Right atrium auricular region (tissue), 2 donors: ENCODE results near the gene ZNF324. TPM values are rescaled to one million over a fixed set of nuclear protein-coding genes. Genes with fewer than 3 reads are reported as not detected.
A peak's percentile ranks its signal among the peaks of the same experiment; 100 is the strongest.

Source experiments
- DNase-seq: peaks from one replicate; pipeline ENCODE4 v3.0.0-alpha.2; 2019; ENCODE audit warnings: low spot score
- H3K27ac ChIP-seq, 2 donors: fragments of 200-600 bp; sonication (generic); 1 replicate in 1 of 2; 2 replicates in 1 of 2; pipeline ENCODE4 v1.5.1; 2016 to 2019
- H3K27me3 ChIP-seq, 2 donors: fragments of 200-600 bp; sonication (generic); one replicate each; pipeline versions ENCODE4 v1.5.1 to v1.6.0; 2017 to 2019
- H3K36me3 ChIP-seq: fragments of 200-600 bp; sonication (generic); one replicate; pipeline ENCODE4 v1.5.1; 2016
- H3K4me1 ChIP-seq, 2 donors: fragments of 200-600 bp; sonication (generic); one replicate each; pipeline versions ENCODE4 v1.5.1 to v1.6.0; 2017 to 2019
- H3K4me3 ChIP-seq, 2 donors: fragments of 200-600 bp; sonication (generic); 1 replicate in 1 of 2; 2 replicates in 1 of 2; pipeline ENCODE4 v1.5.1; 2017 to 2019; ENCODE audit warnings: mild to moderate bottlenecking in 1 of 2, moderate library complexity in 1 of 2
- H3K9me3 ChIP-seq, 2 donors: fragments of 200-600 bp; sonication (generic); one replicate each; pipeline ENCODE4 v1.5.1; 2019
- total RNA-seq, 2 donors: library from RNA; depleted of rRNA; stranded (reverse); fragments of >200 nt; gene quantifications; one replicate each; pipeline ENCODE4 v1.1.0, GENCODE V29; 2016
- TF ChIP-seq, protein P1 (sequence below), 2 donors: fragments of 200-600 bp; sonication (generic); IDR thresholded peaks; one replicate each; pipeline ENCODE4 v1.5.1; 2019; ENCODE audit warnings: antibody characterized with exemption in 2 of 2

ZNF324 gene
- total RNA-seq, 2 donors from 2014 or later, result 5.9 to 9.9 TPM

DNA sequence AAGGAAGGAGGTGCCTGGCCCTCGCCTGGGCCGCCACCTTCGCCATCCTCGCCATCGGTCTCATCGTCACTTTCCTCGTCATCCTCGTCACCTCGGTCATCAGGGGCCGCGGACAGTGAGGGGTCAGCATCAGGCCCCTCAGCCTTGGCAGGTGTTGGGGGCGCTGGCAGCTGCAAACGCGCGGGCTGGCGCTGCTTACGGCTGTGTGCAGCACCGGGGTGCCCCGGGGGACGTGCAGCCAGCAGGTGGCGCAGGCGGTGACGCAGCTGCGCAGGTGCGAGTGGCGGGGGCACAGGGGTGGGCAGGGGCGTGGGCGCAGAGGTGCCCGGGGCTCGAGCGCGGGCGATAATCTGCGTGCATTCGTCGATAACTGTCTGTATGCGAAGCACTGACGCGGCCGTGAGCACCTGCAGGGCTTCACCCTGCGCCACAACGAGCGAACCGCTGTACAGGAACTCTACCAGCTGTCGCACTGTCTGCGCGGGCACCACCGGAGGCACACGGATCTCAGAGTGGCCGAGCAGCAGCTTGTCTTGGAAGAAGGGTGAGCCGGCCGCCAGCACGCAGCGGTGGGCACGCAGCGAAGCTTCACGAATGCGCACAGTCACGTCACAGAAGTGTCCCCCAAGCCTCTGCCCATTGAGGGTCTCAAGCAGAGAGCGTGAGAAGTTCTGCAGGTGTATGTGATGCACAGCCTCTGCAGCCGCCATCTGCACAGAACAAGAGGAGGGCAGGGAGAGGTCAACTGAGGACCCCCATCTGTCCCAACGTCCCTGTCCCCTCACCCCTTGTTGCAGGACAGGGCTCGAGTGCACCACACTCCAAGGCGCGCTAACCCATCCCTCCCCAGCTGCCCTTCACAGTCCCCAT lies 50.3 kb downstream of the ZNF324 start:
- Histone ChIP-seq H3K27ac (no peak overlapping the region), H3K4me1 (peaks cover 0 to 48% of the 10 kb centered on the region in 2 donors), H3K4me3 (no peak overlapping the region), H3K27me3 (no peaks in the 10 kb centered on the region), H3K36me3 (peaks cover 19% of the 10 kb centered on the region), H3K9me3 (no peaks in the 10 kb centered on the region)
- no peak for DNase-seq
- TF ChIP-seq, protein P1, sequence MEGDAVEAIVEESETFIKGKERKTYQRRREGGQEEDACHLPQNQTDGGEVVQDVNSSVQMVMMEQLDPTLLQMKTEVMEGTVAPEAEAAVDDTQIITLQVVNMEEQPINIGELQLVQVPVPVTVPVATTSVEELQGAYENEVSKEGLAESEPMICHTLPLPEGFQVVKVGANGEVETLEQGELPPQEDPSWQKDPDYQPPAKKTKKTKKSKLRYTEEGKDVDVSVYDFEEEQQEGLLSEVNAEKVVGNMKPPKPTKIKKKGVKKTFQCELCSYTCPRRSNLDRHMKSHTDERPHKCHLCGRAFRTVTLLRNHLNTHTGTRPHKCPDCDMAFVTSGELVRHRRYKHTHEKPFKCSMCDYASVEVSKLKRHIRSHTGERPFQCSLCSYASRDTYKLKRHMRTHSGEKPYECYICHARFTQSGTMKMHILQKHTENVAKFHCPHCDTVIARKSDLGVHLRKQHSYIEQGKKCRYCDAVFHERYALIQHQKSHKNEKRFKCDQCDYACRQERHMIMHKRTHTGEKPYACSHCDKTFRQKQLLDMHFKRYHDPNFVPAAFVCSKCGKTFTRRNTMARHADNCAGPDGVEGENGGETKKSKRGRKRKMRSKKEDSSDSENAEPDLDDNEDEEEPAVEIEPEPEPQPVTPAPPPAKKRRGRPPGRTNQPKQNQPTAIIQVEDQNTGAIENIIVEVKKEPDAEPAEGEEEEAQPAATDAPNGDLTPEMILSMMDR (IDR thresholded peaks at IDR 0.05), result no peak

DNA sequence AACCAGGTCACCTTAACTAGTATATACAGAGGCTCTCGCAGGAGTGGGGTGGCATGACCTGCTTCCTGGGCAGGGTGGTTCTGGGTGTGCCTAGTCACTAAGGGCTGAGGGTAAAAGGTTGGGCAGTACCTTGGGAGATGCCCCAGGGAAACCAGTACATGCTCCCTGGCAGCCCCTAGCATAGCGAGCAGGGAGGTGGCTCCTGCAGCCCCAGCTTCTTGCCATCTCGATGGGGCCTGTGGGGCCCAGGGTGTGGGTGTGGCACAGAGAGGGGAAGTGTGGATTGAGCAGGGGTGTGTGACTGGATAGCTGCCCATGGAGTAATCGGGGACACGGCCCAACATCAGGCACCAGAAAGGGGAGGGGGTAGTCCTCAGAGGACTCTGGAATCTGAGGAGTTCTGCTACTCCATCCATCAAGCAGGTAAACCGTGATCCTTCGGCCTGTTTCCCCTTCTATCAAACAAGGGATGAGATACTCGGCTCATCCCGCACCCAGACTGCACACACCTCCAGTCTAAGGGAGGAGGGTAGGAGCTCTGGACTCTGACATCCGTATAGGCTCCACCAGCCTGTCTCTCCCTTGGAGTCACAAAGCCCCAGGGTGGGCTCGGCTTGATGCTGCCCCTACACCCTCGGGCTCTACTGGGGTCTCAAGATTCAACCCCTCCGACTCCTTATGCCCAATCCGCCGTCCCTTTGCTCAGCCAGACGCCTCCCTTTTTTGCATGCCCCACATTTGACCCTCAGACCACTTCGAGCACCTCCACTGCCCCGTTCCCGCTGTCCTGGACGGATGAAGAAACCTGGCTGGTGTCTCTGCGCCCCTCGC lies 51.6 kb downstream of the ZNF324 start:
- TF ChIP-seq, protein P1 (IDR thresholded peaks at IDR 0.05), result peak in 1 of 2 donors; percentile 63
- peaks cover 19% of the 10 kb centered on the region for H3K36me3 ChIP-seq
- H3K4me3 ChIP-seq, result peak overlapping the region; percentile 73 to 78
- DNase-seq, result no peak
- peak overlapping the region; percentile 92 to 94 for H3K27ac ChIP-seq
- peaks cover 0 to 47% of the 10 kb centered on the region in 2 donors for H3K4me1 ChIP-seq
- H3K27me3 ChIP-seq, result no peaks in the 10 kb centered on the region
- H3K9me3 ChIP-seq, result no peaks in the 10 kb centered on the region

DNA sequence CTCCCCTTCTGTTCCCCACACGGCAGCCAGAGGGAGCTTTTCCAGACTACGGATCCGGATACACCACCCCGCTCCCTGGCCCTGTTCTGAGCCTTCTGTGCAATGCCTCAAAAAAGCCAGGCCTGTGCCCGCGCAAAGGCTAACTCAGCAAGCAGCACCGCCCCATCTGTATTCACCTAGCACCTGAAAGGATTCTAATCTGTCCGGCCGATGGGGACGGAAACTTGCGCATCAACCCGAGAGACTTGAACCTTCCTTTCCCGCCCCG lies 52.1 kb downstream of the ZNF324 start:
- H3K4me1 ChIP-seq, result peaks cover 0 to 42% of the 10 kb centered on the region in 2 donors
- H3K4me3 ChIP-seq, result peak overlapping the region; percentile 73 to 78
- peak; percentile 66 for DNase-seq

DNA sequence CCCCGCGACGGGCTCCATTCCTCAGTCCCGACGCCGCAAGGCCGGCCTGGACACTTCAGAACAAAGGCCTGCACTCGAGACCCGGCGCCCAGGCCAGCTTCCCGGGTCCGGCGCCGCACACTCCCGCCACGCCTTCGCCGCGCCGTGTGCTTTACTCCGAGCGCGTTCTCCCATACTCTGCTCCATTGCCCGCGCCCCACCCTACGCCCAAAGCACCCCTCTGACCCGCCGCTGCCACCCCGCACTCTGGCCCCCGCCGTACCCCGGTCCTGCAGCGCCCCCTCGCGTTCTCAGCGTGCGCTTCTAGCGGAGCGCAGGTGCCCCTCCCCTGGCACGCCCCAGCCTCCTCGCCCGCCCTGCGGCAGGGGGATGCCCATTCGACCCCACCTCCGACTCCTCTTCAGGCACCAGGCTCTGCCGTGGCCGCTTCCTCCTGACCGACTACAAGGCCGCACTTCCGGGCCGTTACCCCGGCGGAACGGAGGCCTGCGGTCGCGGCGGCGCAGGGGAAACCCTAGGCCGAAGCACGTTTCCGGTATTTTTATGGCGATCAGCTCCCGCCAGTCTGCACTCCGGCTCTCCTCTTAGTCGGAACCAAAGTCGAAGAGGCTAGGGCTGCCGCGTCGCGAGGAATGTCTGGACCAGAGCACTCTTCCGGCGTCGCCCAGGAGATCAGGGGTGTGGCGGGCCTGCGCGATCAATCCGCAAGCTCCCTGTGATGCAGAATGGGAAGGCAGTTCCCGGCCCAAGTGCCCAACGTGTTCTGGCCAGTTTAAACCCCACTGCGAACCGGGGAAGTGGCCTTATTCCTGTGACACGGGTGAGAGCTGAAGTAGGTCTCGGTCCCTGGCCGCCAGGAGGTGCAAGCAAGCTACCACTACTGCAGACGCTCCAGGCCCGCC lies 52.7 kb downstream of the ZNF324 start, which contains the start of gene ZBTB45:
Gene ZBTB45 (minus strand): TSS at position 456 of the 902 bp plus-strand sequence. CDS start 2,137 bp downstream, outside the sequence.
- H3K27me3 ChIP-seq, result no peaks in the 10 kb centered on the region
- peaks cover 19% of the 10 kb centered on the region for H3K36me3 ChIP-seq
- H3K27ac ChIP-seq, result peak within 1 kb of the TSS; percentile 92 to 94
- H3K4me3 ChIP-seq, result peak within 1 kb of the TSS; percentile 73 to 78
- DNase-seq, result peak; percentile 94
- no peaks in the 10 kb centered on the region for H3K9me3 ChIP-seq
- peaks cover 0 to 36% of the 10 kb centered on the region in 2 donors for H3K4me1 ChIP-seq
- TF ChIP-seq, protein P1 (IDR thresholded peaks at IDR 0.05), result peak; percentile 49 to 58

More for the DNA sequence above, 52.1 kb downstream of the ZNF324 start:
- Histone ChIP-seq H3K9me3 (no peaks in the 10 kb centered on the region), H3K36me3 (peaks cover 19% of the 10 kb centered on the region), H3K27ac (peak overlapping the region; percentile 92 to 94), H3K27me3 (no peaks in the 10 kb centered on the region)
- TF ChIP-seq, protein P1 (IDR thresholded peaks at IDR 0.05), result no peak

DNA sequence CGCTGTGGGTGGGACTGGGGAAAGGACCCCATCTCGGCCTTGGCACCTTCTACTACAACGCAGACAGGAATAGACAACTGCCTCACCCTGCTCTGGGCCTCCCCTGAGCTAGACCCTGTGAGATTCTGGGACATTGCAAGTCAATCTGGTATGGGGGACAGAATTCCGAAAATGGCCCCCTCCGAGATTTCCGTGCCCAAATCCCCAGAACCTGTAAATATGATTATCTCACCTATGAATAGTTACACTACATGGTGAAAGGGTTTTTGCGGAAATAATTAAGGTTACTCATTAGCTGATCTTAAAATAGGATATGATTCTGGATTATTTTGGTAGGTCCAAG lies 53.3 kb downstream of the ZNF324 start:
- H3K9me3 ChIP-seq, result no peaks in the 10 kb centered on the region
- TF ChIP-seq, protein P1 (IDR thresholded peaks at IDR 0.05), result no peak
- peaks cover 0 to 30% of the 10 kb centered on the region in 2 donors for H3K4me1 ChIP-seq

More for the DNA sequence above, 53.3 kb downstream of the ZNF324 start:
- DNase-seq, result no peak
- Histone ChIP-seq H3K27me3 (no peaks in the 10 kb centered on the region), H3K4me3 (peak overlapping the region; percentile 73 to 78), H3K36me3 (peaks cover 19% of the 10 kb centered on the region), H3K27ac (peak overlapping the region; percentile 92 to 94)
